GM12878 (cell line): ENCODE results near the gene POMT2.

Experiments
- BCLAF1 ChIP-seq: fragments of 450-650 bp; IDR thresholded peaks from 2 replicates; pipeline ENCODE4 v1.6.1; 2017; ENCODE audit warnings: antibody characterized with exemption, mild to moderate bottlenecking, moderate library complexity
- CBFB ChIP-seq: IDR thresholded peaks from 2 replicates; pipeline ENCODE4 v1.6.1; 2016; ENCODE audit warnings: antibody characterized with exemption, low read depth
- EP300 ChIP-seq, 2 experiments: fragments of 150-350 bp in 1 of 2; IDR thresholded peaks; 2 replicates each; pipeline ENCODE4 v1.6.1; 2011 to 2012; ENCODE audit warnings: low read depth in 2 of 2, low read length in 2 of 2, borderline replicate concordance in 1 of 2, improper control_type of control experiment in 1 of 2, inconsistent platforms in 1 of 2; ENCODE audit not compliant: control insufficient read depth in 1 of 2
- MTA2 ChIP-seq: fragments of 450-650 bp; IDR thresholded peaks from 2 replicates; pipeline ENCODE4 v1.6.1; 2016; ENCODE audit warnings: low read depth, mild to moderate bottlenecking, moderate library complexity
- NFYA ChIP-seq: IDR thresholded peaks from 2 replicates; pipeline ENCODE4 v1.6.1; 2011; ENCODE audit warnings: low read depth, mild to moderate bottlenecking, low read length, improper control_type of control experiment, borderline replicate concordance
- PAX5 ChIP-seq: IDR thresholded peaks from 2 replicates; pipeline ENCODE4 v1.6.1; 2011; ENCODE audit warnings: low read depth, low read length, borderline replicate concordance
- ZNF207 ChIP-seq: fragments of 450-650 bp; IDR thresholded peaks from 2 replicates; pipeline ENCODE4 v1.6.1; 2014; ENCODE audit warnings: antibody characterized with exemption, mild to moderate bottlenecking, borderline replicate concordance

GRCh38 chr14:77238356-77238755, 82.3 kb downstream of the POMT2 start:
- TF ChIP-seq PAX5, result no peak
- no peak for TF ChIP-seq EP300 (IDR thresholded peaks at IDR 0.05; ENCODE audit: borderline replicate concordance in 1 of 2, control insufficient read depth in 1 of 2, low read depth in 2 of 2, low read length in 2 of 2)
- TF ChIP-seq BCLAF1, result no peak
- TF ChIP-seq ZNF207, result no peak
- no peak for TF ChIP-seq CBFB
- TF ChIP-seq MTA2, result no peak
- TF ChIP-seq NFYA, result no peak
